HG03571 (cell line): ENCODE data around the gene SLC30A3.
"Not testable (repeated sequence)": the region's sequence is repeated elsewhere in the genome, so short reads cannot be mapped to it uniquely, and the experiment has no call there.

Experiments
- ATAC-seq: cut with Tn5 transposase; IDR thresholded peaks from one replicate; pipeline ENCODE4 v1.9.1; 2021; ENCODE audit not compliant: unreplicated experiment

Gene SLC30A3

DNA sequence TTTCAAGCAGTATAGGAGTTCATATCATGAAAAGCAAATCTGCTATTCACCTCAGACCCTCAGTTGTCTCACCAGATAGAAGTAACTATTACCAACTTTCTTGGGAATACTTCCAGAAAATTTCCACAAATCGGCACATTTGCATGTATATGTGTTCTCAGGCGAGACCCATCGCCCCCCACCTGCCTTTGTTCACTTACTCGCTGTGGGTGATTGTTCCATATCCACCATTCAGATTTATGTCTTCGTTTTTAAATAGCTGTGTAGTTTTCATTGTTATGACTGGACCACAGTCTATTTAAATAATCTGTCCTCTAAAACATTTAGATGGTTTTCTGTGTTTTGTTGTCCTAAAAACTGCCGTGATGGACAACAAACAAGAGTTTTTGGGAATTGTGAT lies 22.6 kb upstream of the SLC30A3 start:
- no peak for ATAC-seq

DNA sequence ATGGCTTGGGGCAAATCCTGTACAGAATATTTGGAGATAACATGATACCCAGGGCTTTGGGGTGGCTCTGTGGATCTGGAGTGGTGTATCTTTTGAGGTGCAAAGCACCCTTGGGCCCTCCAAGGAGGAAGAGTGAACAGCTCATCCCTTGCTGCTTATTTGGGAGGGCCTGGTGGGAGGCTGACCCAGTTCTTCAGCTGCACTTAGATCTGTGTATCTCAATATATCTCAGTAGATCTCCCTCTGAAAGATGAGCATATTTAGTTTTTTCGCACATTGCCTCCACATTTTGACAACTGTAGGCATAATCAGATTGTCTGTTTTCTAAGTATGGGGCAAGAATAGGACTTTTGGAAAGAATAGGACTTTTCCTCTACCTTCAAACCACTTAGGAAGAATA lies 22.1 kb upstream of the SLC30A3 start:
- ATAC-seq = no peak

DNA sequence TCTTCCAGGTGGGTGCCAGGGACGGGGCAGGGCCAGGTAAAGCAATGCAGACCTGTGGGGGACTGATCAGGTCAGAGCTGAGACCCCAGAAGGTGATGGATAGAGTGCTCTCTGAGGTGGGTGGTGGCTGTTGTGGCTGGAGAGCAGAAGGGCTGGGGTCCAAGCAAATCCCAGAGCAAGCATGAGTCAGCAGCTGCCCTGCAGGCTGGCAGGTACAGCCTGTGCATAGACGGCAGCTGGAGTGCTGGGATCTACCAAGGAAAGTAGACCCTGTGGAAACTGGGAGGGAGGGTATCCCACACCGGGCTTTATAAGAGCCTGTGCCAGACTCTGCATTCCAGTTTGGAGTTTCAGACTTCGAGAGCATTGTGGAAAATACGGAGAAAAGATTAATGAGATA lies 20.0 kb upstream of the SLC30A3 start:
- ATAC-seq = no peak

DNA sequence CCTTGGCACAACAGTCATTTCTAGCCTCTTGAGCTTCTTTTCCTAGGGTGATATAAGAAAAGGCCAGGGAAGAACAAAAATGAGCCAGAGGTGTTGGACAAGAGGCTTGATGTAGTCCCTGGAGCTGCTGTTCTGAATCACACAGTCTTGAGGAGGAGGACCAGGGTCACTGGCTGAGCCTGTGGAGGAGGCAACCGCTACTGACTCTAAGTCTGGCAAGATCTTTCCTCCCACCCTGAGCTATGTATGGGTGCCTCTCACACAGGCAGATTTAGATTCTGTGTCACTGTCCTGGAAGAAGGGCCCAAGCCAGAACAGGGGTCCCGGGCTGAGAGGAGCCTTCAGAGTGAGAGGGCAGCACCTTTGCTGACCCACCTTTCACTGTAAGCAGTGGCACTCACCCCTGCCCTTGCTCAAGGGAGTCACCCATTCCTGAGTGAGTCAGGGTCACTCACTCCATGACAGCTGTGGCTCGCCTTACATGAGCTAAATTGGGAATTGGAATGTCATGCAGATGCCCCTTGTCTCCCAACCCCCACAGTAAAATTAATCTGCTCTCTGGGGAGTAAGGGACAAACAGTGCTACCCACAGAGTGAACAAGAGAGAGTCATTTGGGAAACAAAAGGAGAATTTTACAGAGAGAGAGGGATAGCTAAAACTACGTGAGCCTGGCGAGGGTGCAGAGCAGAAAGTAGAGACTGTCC lies 19.2 kb upstream of the SLC30A3 start, which contains the start of gene TRIM54:
TSS of gene TRIM54 (plus strand) at position 575 of the 705 bp plus-strand sequence. CDS start 303 bp downstream, outside the sequence.
- ATAC-seq = no peak

DNA sequence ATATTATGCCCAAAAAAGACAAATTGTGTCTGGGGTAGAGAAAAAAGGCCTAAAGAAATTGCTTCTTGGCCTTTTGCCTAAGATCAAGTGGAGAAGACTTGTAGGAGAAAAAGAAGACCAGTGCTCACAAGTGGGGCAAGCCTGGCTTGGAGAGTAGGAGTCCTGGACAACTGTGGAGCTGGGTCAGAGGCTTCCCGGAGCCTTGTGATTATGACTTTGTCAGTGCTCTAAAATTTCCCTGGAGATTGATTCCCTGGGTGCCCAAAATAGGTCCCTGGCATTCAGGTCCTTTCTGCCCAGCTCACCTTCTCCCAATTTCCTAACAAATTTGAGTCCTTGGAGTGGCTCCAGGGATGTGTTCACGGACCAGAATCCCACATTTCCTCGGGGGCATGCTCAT lies 18.6 kb upstream of the SLC30A3 start:
- no peak for ATAC-seq

DNA sequence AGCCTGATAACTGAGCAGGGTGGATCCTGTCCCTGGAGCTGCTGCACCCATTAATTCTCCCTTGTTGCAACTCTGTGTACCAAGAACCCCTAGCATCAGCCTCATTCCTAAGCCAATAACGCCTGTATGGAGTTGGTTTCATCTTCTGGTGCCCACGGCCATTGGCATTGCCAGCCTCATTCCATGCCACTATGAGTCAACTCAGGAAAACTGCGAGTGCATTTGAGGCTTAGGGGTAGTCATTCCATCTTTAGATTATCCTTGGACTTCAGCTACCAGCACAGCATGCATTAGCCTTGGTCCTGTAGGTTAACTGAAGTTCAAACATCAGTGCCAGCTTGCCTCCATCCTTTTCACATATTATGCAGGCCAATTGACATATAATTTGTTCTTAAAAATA lies 18.0 kb upstream of the SLC30A3 start:
- ATAC-seq = no peak

DNA sequence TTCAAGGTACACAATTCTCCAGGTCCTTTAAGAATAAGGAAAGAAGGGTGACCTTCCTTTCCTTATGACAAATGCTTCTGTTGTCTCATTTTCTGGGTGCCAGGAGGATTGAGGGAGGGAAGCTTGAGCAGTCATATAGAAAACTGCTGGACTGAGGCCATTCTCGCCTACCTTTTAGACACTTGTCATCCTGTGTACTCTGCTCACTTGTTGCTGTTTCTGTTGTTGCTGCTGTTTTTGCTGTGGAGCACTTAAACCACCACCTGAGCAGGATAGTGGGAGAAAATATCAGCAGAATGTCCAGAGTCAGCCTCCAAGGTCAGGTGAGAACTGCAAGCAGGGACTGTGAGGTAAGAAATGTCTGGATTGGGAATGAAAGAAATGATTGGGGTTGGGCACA lies 15.2 kb upstream of the SLC30A3 start:
- ATAC-seq = no peak

DNA sequence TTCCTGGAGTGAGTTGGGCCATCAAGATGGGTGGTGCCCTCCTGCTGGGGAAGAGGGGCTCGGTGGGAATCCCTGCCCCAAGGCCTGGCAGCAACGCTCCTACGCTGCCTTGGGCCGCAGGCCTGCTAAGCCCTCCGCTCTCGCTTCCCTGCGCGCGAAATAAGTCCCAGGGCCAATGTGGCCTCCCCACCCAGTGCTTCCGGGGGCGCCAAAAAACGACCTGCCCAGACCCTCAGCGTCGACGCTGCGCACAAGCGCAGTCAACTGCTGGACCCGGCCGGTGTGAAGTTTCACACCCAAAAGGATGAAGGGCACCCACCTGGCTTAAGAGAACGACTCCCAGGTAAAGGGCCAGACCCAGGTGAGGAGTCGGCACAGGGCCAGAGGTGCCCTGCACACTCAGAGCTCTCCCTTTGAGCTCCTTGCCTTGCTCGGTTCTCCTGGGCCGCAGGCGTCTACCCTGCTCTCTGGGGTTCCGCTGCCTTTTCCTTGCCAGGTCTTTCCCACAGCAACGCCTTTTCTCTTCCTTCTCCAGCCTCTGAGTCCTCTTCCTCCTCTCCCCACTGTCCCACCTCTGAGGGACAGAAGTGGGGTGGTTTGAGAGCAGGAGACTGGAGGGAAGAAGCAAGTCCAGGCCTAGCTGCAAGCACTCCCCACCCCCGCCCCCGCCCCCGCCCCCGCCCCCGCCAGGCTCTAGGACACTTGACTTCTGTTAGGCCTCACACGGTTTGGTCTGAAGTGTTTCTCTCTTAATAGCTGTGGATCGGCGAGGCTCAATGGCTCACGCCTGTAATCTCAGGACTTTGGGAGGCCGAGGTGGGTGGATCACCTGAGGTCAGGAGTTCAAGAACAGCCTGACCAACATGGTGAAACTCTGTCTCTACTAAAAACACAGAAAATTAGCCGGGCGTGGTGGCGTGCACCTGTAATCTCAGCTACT lies 12.6 kb upstream of the SLC30A3 start, which contains the start of gene DNAJC5G:
TSS of gene DNAJC5G (plus strand) at position 223 of the 940 bp plus-strand sequence. CDS start 1,296 bp downstream, outside the sequence.
- no peak for ATAC-seq

DNA sequence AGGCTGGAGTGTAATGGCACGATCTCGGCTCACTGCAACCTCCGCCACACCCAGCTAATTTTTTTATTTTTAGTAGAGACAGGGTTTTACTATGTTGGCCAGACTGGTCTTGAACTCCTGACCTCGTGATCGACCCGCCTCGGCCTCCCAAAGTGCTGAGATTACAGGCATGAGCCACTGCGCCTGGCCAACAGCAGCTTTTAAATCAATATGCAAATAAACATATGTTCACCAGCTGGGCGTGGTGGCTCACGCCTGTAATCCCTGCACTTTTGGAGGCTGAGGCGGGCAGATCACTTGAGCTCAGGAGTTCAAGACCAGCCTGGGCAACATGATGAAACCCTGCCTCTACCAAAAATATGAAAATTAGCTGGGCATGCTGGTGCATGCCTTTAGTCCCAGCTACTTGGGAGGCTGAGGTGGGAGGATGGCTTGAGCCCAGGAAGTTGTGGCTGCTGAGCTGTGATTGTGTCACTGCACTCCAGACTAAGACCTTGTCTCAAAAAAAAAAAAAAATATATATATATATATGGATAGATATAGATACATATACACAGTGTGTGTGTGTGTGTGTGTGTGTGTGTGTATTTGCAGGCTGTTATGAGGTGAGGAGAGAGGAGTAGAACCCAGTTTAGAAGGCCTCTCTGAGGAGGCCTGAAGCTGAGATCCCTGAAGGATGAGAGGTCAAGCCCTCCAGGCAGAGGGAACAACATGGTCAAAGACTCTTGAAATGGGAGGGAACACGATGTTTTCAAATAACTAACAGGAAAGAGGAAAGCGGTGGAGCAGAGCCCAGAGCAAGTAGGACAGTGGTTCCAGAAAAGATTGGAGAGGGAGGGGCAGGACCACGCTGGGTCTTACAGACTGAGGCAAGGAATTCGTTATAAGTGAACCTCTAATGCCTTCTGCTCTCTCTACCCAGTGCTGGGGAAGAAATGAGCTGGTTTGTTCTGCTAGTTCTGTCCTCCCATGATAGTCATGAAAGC lies 10.0 kb upstream of the SLC30A3 start:
- not testable (repeated sequence) for ATAC-seq

DNA sequence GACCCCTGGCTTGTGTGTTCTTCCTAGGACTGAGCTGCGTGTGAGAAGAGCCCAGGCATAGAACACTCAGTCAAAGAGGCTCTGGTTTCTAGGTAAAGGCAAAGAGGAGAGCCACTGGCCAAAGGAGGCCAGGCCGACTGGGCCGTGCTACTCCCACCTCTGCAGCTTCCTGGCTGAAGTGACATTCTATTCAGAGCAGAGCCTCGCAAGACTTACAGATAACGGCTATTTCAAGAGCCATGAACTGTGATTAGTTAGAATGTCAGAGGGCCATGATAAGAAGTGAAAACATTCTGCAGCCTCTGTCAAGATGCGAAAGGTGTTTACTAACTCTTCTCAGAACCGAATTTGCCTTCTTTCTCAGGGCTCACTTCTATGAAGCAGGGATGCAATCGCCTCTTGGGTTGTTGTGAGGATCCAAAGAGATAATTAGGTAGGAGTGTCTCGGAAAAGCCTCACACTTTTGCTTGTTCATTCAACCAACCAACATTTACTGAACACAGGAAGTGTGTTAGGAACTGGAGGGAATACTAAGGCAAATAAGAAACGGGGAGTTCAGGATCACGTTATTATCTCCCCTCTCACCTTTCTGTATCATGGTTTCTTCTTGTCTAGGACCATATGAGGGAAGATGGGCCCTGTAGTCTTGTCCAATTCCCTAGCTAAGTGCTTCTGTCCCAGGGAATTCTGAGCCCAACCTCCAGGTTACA lies 8.9 kb upstream of the SLC30A3 start:
- no peak for ATAC-seq

DNA sequence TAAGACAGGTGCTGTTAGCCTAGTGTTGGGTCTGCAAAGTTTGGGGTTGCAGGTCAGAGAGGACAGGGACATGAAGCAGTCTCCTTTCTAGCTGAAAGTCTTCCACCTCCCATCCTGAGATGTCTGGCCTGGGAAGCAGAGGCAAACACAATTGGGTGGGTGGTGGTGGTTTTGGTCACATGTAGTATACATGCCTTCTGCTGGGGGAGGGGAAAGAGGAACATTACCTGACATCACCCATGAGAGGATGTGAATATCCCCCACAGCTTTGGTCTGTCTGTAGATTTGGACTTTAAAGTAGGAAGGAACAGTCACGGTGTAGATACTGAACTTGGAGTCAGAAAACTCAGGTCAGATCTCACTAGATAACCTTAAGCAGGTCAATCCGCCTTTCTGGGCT lies 7.8 kb upstream of the SLC30A3 start:
- no peak for ATAC-seq

DNA sequence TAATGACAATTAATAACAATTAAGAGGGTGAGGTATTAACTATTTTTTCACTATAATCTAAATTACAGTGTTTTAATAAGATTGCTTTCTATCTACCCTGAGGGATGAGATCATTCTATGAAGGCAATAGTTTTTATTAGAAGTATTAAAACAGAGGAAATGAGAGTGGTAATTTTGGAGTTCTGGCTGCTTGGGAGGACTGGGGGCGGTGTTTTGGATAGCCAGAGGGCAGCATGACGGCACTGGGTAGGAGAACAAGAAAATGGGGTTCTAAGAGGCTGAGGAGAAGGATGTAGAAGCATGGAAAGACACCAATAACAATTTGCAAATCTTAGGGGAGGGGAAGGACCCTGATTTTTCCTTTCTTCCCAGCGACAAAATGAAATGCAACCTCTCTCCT lies 7.3 kb upstream of the SLC30A3 start:
- no peak for ATAC-seq

DNA sequence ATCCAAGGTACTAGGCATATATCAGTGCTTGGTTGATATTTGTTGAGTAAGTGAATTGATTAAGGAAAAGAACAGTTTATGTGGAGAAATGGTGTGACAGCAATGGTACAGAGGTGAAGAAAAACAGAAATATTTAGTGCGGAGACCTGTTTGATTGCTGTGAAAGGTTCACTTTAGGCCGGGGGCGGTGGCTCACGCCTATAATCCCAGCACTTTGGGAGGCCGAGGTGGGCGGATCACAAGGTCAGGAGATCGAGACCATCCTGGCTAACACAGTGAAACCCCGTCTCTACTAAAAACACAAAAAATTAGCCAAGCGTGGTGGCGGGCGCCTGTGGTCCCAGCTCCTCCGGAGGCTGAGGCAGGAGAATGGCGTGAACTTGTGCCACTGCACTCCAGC lies 5.4 kb upstream of the SLC30A3 start:
- ATAC-seq = not testable (repeated sequence)

DNA sequence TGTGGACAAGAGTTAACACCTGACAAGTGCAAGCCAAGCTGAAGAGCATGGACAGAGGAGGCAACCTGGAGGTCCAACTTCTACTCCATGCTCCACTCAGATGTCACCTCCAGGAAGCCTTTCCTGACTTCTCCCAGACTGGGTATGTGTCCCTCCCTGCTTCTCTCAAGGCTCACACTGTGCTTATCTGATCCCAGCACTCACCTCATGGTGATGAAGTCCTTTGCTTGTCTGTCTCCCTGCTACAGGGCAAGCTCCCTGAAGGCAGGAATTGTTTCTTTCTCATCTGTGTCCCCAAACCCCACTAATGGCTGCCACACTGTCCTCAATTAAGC lies 2.7 kb upstream of the SLC30A3 start:
- ATAC-seq = no peak

DNA sequence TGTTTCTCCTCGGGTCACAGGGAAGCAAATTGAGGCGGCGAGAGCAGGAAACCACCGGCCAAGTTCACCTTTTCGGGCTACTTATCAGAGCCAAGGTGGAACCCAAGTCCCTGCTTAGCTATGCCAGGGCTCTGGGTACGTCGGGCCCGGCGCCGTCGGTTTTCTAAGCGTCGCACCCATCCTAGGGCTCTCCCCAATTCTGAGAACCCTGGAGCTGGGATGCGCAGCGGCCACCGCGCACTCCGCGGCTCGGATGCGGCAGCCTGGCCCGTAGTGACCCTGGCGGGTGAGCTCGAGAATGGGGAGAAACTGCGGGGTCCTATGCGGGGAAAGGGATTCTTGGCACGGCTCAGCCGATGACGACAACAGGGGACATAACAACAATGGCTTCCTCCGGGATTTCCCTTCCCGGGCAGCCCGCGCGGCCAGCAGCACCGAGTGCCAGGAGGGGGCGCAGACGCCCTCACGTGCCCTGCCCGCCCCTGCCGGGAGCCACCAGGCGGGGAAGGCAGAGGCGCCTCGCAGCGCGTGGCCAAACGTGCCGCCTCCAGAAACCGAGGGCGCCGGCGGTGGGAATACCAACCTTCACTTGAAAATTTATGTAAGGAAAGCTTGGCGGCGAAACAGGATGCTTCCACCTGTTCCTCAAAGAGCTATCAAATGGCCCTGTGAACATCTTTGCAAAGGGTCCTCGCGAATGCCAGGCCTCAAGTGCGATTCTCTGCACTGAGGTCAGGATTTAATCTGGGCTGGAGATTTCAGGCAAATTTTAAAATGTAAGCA lies 2.1 kb upstream of the SLC30A3 start:
- ATAC-seq = no peak

DNA sequence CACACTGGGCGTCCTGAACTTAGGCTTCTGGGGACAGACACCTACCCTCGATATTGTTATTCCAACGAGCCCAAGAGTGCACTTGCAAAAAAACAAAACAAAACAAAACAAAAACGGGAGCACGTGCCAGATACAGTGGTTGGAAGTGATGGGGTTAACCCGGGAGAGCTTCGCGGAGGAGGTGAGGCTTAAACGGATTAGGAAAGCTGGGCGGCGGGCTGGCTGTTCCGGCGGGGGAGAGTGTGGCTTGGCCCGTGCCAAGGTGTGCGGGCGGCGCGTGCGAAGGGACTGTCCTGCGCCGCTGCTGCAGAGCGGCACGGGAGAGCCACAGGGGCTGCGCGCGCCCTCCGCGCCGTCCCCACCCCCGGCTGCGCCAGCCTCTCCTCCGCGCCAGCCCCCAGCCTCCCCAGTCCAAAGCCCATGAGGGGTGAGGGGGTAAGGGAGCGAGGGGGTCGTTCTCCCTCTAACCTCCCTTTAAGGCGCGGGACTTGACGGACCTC lies 1.5 kb upstream of the SLC30A3 start:
- ATAC-seq = no peak

DNA sequence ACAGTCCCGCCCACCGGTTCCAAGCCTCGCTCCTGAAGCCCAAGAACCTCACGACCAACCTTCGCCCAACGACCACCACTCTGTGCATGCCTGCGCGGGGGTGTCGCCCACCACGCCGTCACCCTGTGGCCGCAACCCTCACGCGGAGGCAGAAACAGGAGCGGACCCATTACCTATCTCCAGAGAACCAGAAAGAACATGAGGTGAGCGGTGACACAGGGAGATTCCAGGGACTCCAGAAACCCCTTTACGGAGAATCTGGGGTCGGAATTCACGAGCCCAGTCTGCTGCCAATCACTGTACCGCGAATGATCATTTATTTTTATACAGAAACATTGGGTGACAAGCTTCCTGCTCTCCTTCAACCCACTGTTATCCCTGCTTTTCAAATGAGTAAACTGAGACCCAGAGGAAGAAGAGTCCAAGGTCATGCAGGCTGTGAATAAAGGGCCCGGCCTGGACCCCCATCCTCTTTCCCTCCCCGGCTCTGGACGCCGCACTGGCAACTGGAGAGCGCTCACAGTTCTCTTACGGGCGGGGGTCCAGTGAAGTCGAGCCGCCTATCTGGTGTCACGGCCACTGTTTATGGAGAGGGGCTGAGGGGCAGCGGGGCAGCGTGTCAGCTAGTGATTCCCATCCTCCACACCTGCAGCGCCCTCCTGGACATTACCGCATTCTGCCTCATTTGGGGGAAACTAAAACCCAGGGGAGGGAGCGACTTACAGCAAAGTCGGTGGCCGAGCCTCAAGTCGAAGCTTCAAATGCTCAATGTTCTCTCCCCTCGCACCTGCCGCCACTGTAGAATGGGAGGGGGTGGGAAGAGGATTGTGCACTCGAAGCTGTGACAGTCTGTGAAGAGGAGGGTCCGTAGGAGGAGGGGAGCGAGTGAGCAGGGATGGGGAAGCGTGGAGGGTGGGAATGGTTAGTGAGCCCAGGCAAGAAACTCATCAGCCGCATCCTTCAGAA lies 723 bp upstream of the SLC30A3 start:
- ATAC-seq = no peak

DNA sequence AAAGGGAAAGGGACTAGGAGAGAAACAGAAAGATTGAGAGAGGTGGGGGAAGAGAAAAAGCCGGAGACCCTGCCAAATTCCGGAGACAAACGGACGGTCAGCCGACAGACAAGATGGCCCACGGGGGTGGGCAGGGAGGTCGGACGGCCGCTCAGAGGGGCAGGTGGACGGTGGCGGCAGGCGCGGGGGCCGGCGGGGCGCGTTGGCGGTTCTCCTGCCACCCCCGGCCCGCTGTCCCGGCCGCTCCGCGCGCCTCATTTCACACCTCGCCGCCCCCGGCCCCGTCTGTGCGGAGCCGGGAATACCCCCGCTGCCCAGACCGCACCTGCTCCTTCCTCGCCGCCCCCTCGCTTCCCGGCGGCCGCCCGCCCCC lies 935 bp downstream of the SLC30A3 start:
- no peak for ATAC-seq
